GM12874 (cell line): ENCODE measurements around the gene ANTXR1.

Experiments used
- TF ChIP-seq, protein P1 (sequence below): IDR thresholded peaks from 2 replicates; pipeline ENCODE4 v1.5.1; 2011; ENCODE audit warnings: low read depth, mild to moderate bottlenecking, control low read depth, low read length, moderate library complexity; ENCODE audit not compliant: insufficient read depth

The ANTXR1 gene

DNA sequence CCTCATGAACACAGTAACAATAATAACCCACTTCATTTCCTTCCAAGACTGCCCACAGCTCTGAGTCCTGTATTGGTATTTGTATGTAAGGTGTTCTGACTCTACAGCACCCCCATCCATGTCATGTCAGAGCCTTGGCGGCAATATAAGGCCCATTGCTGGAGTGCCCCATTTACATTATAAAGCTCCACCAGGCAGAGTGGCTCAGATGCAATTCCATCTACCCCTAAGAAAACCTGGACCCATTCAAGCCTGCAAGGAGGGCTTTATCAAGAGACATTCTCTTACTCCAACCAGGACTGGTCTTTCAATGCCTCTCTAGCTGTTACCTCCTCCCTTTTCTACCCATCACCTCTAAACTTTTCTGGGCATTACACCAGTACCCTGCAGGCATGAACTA is 101.6 kb downstream of the ANTXR1 start:
- TF ChIP-seq, protein P1, sequence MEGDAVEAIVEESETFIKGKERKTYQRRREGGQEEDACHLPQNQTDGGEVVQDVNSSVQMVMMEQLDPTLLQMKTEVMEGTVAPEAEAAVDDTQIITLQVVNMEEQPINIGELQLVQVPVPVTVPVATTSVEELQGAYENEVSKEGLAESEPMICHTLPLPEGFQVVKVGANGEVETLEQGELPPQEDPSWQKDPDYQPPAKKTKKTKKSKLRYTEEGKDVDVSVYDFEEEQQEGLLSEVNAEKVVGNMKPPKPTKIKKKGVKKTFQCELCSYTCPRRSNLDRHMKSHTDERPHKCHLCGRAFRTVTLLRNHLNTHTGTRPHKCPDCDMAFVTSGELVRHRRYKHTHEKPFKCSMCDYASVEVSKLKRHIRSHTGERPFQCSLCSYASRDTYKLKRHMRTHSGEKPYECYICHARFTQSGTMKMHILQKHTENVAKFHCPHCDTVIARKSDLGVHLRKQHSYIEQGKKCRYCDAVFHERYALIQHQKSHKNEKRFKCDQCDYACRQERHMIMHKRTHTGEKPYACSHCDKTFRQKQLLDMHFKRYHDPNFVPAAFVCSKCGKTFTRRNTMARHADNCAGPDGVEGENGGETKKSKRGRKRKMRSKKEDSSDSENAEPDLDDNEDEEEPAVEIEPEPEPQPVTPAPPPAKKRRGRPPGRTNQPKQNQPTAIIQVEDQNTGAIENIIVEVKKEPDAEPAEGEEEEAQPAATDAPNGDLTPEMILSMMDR: no peak

DNA sequence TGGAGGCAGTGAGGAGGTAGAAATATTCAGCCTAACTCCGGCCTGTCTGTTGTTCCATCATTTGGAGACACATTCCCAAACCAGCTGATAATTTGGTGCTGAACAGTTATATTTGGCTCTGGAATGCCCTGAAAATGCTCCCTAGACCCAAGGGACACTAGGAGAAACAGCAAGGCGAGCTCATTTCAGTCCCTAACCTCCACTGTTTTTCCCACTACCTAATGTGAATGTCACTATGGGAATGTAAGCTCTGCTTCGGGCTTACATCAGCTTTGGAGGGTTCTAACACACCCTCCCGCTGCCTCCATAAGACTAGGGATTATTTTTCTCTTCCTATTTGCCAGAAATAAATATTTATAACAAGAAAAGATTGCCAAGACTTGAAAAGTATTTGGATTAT is 103.5 kb downstream of the ANTXR1 start:
- TF ChIP-seq, protein P1: no peak

DNA sequence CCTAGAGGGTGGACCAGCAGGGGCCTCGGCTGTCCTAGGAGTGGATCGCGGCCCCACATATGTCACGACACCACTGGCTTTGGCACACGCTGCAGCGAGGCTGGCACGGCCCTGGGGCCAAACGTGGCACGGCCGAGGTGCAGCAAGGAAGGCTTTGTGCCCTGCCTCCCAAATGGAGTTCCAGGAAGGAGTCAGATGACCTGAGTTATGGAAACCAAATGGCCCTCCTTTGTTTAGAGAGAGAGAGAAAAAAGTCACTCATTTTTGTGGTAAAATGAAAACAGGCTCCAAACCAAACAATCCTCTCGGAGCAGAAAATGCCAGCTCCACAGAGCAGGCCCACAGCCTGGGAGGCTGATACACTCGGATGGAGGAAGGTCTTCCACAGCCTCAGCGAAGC is 105.6 kb downstream of the ANTXR1 start:
- TF ChIP-seq, protein P1: no peak

DNA sequence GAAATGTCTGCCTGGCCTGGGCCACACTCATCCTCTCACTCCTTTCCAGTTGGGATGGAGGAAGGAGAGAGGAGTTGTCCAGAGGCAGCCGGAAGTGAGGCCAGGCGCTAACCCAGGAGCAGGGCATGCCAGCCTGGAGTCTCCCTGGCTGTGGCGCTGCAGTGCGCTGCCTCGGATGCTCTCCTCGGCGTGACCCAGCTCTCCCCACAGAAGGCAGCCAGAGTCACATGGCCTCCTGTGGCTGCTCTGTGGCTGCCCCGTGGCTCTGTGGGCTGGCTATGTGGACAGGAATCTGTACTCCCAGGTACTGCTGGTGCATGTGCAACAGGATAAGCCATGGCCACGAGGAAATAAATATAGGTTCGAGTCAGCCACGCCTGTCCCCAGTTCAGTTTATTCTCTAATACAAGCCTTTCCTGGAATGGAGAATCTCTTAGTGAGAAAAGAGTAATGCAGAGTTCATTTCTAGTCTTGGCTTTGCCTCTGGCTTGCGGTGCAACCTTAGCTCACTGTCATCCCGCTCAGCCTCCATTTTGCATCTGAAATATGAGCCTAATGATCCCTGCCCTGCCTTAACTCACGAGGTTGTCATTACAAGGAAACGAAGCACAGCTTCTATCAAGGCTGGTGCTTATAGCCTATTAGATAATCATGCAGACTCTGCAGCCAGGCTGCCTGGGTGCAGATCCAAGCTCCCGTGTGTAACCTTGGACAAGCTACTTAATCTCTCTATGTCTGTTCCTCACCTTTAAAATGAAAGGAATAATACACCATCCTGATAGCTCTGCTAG is 106.3 kb downstream of the ANTXR1 start:
- TF ChIP-seq, protein P1: no peak

DNA sequence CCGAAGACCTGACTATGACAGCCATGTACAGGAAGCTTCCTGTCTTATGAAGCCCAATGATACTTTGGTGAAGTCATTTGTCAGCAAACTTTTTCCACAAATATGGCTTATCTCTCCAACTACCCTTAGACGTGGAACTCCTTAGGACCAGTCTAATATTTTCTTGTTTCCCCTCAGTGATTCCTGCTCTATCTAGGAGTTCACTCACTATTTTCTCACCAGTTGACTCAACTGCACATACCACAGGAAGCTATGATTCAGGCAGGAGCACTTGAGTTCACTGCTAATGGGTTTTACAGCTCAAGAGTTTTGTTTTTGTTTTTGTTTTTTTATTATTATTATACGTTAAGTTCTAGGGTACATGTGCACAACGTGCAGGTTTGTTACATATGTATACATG is 109.3 kb downstream of the ANTXR1 start:
- TF ChIP-seq, protein P1: no peak

DNA sequence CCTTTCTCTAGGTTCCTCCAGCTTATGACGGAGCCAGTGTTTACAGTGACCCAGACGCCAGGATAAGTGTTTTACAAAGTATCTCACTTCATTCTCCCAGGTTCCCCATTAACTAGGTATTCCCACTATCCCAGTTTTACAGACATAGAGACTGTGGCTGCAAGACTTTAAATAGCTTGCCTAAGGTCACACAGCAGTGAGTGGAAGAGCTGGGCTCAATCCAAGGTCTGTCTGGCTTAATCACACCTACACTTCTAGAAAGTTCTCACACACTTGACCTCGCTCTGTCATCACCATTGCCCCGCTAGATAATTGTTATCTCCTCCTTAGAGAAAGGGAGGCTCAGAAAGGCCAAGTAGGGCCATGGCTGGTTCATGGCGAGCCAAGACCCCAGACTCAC is 110.2 kb downstream of the ANTXR1 start:
- TF ChIP-seq, protein P1: no peak

DNA sequence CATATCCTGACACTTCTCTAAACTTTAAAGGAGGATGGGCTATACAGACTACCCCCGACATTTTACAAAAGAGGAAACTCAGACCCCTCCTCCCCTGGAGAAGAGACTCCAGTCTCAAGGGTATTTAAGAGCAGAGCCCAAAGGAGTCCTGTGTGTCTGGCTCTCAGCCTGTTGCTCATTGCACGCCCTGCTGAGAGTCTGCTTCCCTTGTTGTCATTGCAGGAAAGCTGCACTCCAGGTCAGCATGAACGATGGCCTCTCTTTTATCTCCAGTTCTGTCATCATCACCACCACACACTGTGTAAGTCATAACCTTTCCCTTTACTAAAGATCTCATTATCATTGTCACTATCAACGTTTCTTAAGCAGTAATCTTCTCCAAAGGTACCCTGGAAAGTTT is 111.4 kb downstream of the ANTXR1 start:
- TF ChIP-seq, protein P1: no peak

DNA sequence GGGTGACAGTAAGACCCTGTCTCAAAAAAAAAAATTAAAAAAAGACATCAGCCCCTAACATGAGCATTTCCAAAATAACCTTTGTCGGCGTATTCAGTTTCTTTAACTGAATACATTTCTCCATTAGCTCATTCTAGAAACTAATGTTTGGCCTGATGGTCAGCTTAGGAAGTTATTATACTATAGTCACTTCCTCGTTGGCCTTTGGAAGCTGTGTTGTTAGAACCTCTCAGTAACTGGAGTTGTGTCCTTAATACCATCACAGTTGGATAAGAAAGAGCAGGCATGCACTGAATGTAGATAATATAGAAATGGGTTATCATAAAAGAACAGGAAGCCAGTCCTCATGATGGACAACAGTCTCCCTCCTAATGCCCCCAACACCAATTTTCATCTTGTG is 112.8 kb downstream of the ANTXR1 start:
- TF ChIP-seq, protein P1: no peak
